GM12878 (cell line): ENCODE results near the gene GPC2. TPM values are rescaled to one million over a fixed set of nuclear protein-coding genes. Genes with fewer than 3 reads are reported as not detected.

Experiments used
- ASH2L ChIP-seq: fragments of 300-600, 200-600 bp; sonication (generic); IDR thresholded peaks from 2 replicates; pipeline ENCODE4 v1.6.1; 2017; ENCODE audit warnings: low read depth, mild to moderate bottlenecking, borderline replicate concordance
- BCL3 ChIP-seq: IDR thresholded peaks from 2 replicates; pipeline ENCODE4 v1.6.1; 2011; ENCODE audit warnings: borderline replicate concordance, low read depth, mild to moderate bottlenecking, moderate library complexity, low read length; ENCODE audit not compliant: insufficient read depth, poor library complexity, severe bottlenecking
- BMI1 ChIP-seq: fragments of 450-650 bp; IDR thresholded peaks from 2 replicates; pipeline ENCODE4 v1.6.1; 2016; ENCODE audit warnings: mild to moderate bottlenecking, moderate library complexity, borderline replicate concordance
- CBFB ChIP-seq: IDR thresholded peaks from 2 replicates; pipeline ENCODE4 v1.6.1; 2016; ENCODE audit warnings: antibody characterized with exemption, low read depth
- CHD1 ChIP-seq: IDR thresholded peaks from 2 replicates; pipeline ENCODE4 v1.6.1; 2012; ENCODE audit warnings: low read depth, low read length, improper control_type of control experiment
- CREM ChIP-seq: IDR thresholded peaks from 2 replicates; pipeline ENCODE4 v1.6.1; 2014; ENCODE audit warnings: antibody characterized with exemption, low read depth
- DPF2 ChIP-seq: fragments of 450-650 bp; IDR thresholded peaks from 2 replicates; pipeline ENCODE4 v1.6.1; 2017; ENCODE audit warnings: mild to moderate bottlenecking
- EP300 ChIP-seq, 2 experiments: fragments of 150-350 bp in 1 of 2; IDR thresholded peaks; 2 replicates each; pipeline ENCODE4 v1.6.1; 2011 to 2012; ENCODE audit warnings: low read depth in 2 of 2, low read length in 2 of 2, borderline replicate concordance in 1 of 2, improper control_type of control experiment in 1 of 2, inconsistent platforms in 1 of 2; ENCODE audit not compliant: control insufficient read depth in 1 of 2
- GABPA ChIP-seq: IDR thresholded peaks from 2 replicates; pipeline ENCODE4 v1.6.1; 2014; ENCODE audit warnings: antibody characterized with exemption, low read depth, mild to moderate bottlenecking, inconsistent platforms
- IKZF2 ChIP-seq, 2 experiments: fragments of 450-650 bp; IDR thresholded peaks; 2 replicates each; pipeline ENCODE4 v1.6.1; 2017; ENCODE audit warnings: mild to moderate bottlenecking in 2 of 2, moderate library complexity in 2 of 2
- IRF4 ChIP-seq: IDR thresholded peaks from 2 replicates; pipeline ENCODE4 v1.6.1; 2011; ENCODE audit warnings: low read depth, low read length
- LARP7 ChIP-seq: fragments of 450-650 bp; IDR thresholded peaks from 2 replicates; pipeline ENCODE4 v1.6.1; 2017; ENCODE audit warnings: mild to moderate bottlenecking
- NFYB ChIP-seq: IDR thresholded peaks from 2 replicates; pipeline ENCODE4 v1.6.1; 2011; ENCODE audit warnings: low read depth, mild to moderate bottlenecking, low read length, improper control_type of control experiment, moderate library complexity; ENCODE audit not compliant: insufficient read depth
- NR2F1 ChIP-seq: fragments of 450-650 bp; conservative IDR thresholded peaks from 2 replicates; pipeline ENCODE4 v1.6.1; 2017; ENCODE audit warnings: mild to moderate bottlenecking
- PKNOX1 ChIP-seq: fragments of 450-650 bp; IDR thresholded peaks from 2 replicates; pipeline ENCODE4 v1.6.1; 2016; ENCODE audit warnings: mild to moderate bottlenecking
- PML ChIP-seq: IDR thresholded peaks from 2 replicates; pipeline ENCODE4 v1.6.1; 2012; ENCODE audit warnings: low read length, inconsistent platforms
- POU2F2 ChIP-seq: IDR thresholded peaks from 3 replicates; pipeline ENCODE4 v1.6.1; 2011; ENCODE audit warnings: low read depth, mild to moderate bottlenecking, low read length, borderline replicate concordance
- RAD21 ChIP-seq: IDR thresholded peaks from 2 replicates; pipeline ENCODE4 v1.6.1; 2011; ENCODE audit warnings: mild to moderate bottlenecking, low read depth, low read length, moderate library complexity; ENCODE audit not compliant: insufficient read depth
- RAD51 ChIP-seq: fragments of 450-650 bp; IDR thresholded peaks from 2 replicates; pipeline ENCODE4 v1.6.1; 2016; ENCODE audit warnings: moderate library complexity, mild to moderate bottlenecking, inconsistent platforms
- SMAD5 ChIP-seq: IDR thresholded peaks from 2 replicates; pipeline ENCODE4 v1.6.1; 2016; ENCODE audit warnings: antibody characterized with exemption, low read depth
- ZBTB33 ChIP-seq: fragments of 450-650 bp; IDR thresholded peaks from 2 replicates; pipeline ENCODE4 v1.6.1; 2017; ENCODE audit warnings: mild to moderate bottlenecking
- ZNF592 ChIP-seq: fragments of 450-650 bp; IDR thresholded peaks from 2 replicates; pipeline ENCODE4 v1.6.1; 2017; ENCODE audit warnings: mild to moderate bottlenecking, moderate library complexity
- polyA plus RNA-seq, 11 experiments: library from polyadenylated mRNA; depleted of rRNA in 4 of 11; unstranded in 6 of 11; stranded (reverse) in 5 of 11; fragments of >200 nt; fragmentation: Nextera tagmentation in 4 of 11; fragmentation: Illumina TruSeq in 1 of 11; extraction: Ambion mirVana in 4 of 11; extraction: Trizol in 1 of 11; gene quantifications; 1 replicate in 1 of 11; 2 replicates in 10 of 11; pipeline versions ENCODE4 v1.2.1 to v1.2.3, GENCODE V29; 2011 to 2016; ENCODE audit warnings: inconsistent platforms in 2 of 11, missing spikeins in 2 of 11, low read depth in 1 of 11
- total RNA-seq, 4 experiments: library from RNA; depleted of rRNA in 3 of 4; stranded (reverse); fragments of >200 nt in 3 of 4; fragmentation: Illumina TruSeq in 1 of 4; extraction: Trizol in 1 of 4; gene quantifications; 2 replicates each; pipeline versions ENCODE4 v1.2.1 to v1.2.3, GENCODE V29; 2013 to 2021

The GPC2 gene
- total and polyA plus RNA-seq, 10 of the 15 experiments (the other 5 are each of a cell fraction or from before 2014, with no cell fraction given): 0.19 to 6.3 (median 0.77) TPM

GRCh38 chr7:100221231-100221718 lies 44.1 kb upstream of the GPC2 start (continued):
- peak; percentile 97 for TF ChIP-seq PKNOX1
- TF ChIP-seq BCL3: peak; percentile 63
- peak; percentile 54; the same call in 1 of the 2 replicates for TF ChIP-seq NR2F1
- TF ChIP-seq SMAD5: no peak; the same call in 1 of the 2 replicates
- TF ChIP-seq GABPA: peak; percentile 81
- TF ChIP-seq DPF2: peak; percentile 97
- peak; percentile 97 for TF ChIP-seq CBFB
- peak; percentile 68; the same call in 1 of the 2 replicates for TF ChIP-seq IRF4
- no peak for TF ChIP-seq ASH2L
- TF ChIP-seq BMI1: peak; percentile 73; the same call in 1 of the 2 replicates
- peak; percentile 67 for TF ChIP-seq PML
- TF ChIP-seq RAD21: no peak
- no peak; the same call in 1 of the 2 replicates for TF ChIP-seq LARP7
- peak; percentile 56 for TF ChIP-seq RAD51
- TF ChIP-seq CREM: peak; percentile 93
- TF ChIP-seq NFYB: no peak
- TF ChIP-seq ZBTB33: no peak
- TF ChIP-seq ZNF592: 0 out of 2 replicates have a peak, but pooled peaks have one; percentile 51
- peak; percentile 86 for TF ChIP-seq POU2F2
- peak; percentile 76 to 80 for TF ChIP-seq IKZF2 (IDR thresholded peaks at IDR 0.05)
- no peak for TF ChIP-seq CHD1
- peak; percentile 91 to 94 for TF ChIP-seq EP300 (IDR thresholded peaks at IDR 0.05; ENCODE audit: borderline replicate concordance in 1 of 2, control insufficient read depth in 1 of 2, low read depth in 2 of 2, low read length in 2 of 2)
